KMS-11 (cell line): ENCODE results near the gene TOP3B.

Experiments
- H2AFZ ChIP-seq: fragments of 200-600 bp; sonication (generic); 2 replicates; pipeline ENCODE4 v1.6.1; 2016; ENCODE audit warnings: antibody characterized with exemption, mixed run types, low read depth
- H3K27ac ChIP-seq: fragments of 200-600 bp; sonication (generic); 2 replicates; pipeline ENCODE4 v1.6.1; 2016; ENCODE audit warnings: mild to moderate bottlenecking, mixed run types
- H3K27me3 ChIP-seq: fragments of 200-600 bp; sonication (generic); 2 replicates; pipeline ENCODE4 v1.6.1; 2017; ENCODE audit warnings: mild to moderate bottlenecking, low read depth, mixed run types, moderate library complexity; ENCODE audit not compliant: insufficient read depth
- H3K36me3 ChIP-seq: fragments of 200-600 bp; sonication (generic); 2 replicates; pipeline ENCODE4 v1.6.1; 2017; ENCODE audit warnings: mild to moderate bottlenecking, mixed run types; ENCODE audit not compliant: insufficient read depth
- H3K4me1 ChIP-seq: fragments of 200-600 bp; sonication (generic); 2 replicates; pipeline ENCODE4 v1.6.1; 2016; ENCODE audit warnings: mild to moderate bottlenecking, low read depth, mixed run types; ENCODE audit not compliant: poor library complexity, severe bottlenecking
- H3K4me2 ChIP-seq: fragments of 200-600 bp; sonication (generic); 2 replicates; pipeline ENCODE4 v1.7.0; 2016; ENCODE audit warnings: mild to moderate bottlenecking, mixed run types
- H3K4me3 ChIP-seq: fragments of 200-600 bp; sonication (generic); IDR thresholded peaks from 2 replicates; pipeline ENCODE4 v1.6.1; 2017; ENCODE audit warnings: low read depth, low read length, mixed read lengths; ENCODE audit not compliant: insufficient read depth
- H3K79me2 ChIP-seq: fragments of 200-600 bp; sonication (generic); 2 replicates; pipeline ENCODE4 v1.6.1; 2016; ENCODE audit warnings: low read depth, mixed run types; ENCODE audit not compliant: insufficient read depth
- H3K9ac ChIP-seq: fragments of 200-600 bp; sonication (generic); 2 replicates; pipeline ENCODE4 v1.6.1; 2016; ENCODE audit warnings: mild to moderate bottlenecking, mixed run types
- H4K20me1 ChIP-seq: fragments of 200-600 bp; sonication (generic); 2 replicates; pipeline ENCODE4 v1.6.1; 2016; ENCODE audit warnings: mild to moderate bottlenecking, mixed run types; ENCODE audit not compliant: insufficient read depth
- TF ChIP-seq, protein P1 (sequence below): fragments of 200-600 bp; sonication (generic); conservative IDR thresholded peaks from 2 replicates; pipeline ENCODE4 v1.6.1; 2017; ENCODE audit warnings: low read depth, mild to moderate bottlenecking, antibody characterized with exemption, low read length, moderate library complexity, mixed read lengths

TOP3B gene

DNA sequence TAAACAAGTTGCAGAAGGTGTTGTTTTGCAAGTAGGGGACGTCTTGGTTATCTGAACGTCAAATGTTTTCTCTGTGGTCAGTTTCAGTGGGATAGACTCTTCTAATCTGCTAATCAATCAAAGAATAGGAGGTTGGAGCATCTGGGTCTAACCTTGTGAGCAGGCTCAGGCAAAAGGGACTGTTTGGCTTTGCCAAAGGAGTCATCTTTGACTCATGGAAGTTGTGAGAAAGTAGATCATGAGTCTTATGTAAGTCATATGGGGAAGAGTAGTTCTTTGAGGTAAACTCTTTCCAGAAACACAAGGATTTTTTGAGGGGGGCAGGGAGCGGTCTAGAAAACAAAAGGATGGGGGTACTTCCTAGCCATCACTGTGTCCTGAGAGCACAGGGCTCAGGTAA lies 27.1 kb upstream of the TOP3B start:
- Histone ChIP-seq H3K9ac (no peak overlapping the region), H3K27me3 (no peaks in the 10 kb centered on the region), H3K4me3 (no peak overlapping the region), H2AFZ (no peak overlapping the region), H3K4me2 (no peak overlapping the region), H4K20me1 (no peaks in the 10 kb centered on the region), H3K27ac (no peak overlapping the region), H3K4me1 (no peaks in the 10 kb centered on the region), H3K36me3 (no peaks in the 10 kb centered on the region), H3K79me2 (no peaks in the 10 kb centered on the region)
- TF ChIP-seq, protein P1, sequence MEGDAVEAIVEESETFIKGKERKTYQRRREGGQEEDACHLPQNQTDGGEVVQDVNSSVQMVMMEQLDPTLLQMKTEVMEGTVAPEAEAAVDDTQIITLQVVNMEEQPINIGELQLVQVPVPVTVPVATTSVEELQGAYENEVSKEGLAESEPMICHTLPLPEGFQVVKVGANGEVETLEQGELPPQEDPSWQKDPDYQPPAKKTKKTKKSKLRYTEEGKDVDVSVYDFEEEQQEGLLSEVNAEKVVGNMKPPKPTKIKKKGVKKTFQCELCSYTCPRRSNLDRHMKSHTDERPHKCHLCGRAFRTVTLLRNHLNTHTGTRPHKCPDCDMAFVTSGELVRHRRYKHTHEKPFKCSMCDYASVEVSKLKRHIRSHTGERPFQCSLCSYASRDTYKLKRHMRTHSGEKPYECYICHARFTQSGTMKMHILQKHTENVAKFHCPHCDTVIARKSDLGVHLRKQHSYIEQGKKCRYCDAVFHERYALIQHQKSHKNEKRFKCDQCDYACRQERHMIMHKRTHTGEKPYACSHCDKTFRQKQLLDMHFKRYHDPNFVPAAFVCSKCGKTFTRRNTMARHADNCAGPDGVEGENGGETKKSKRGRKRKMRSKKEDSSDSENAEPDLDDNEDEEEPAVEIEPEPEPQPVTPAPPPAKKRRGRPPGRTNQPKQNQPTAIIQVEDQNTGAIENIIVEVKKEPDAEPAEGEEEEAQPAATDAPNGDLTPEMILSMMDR: no peak

DNA sequence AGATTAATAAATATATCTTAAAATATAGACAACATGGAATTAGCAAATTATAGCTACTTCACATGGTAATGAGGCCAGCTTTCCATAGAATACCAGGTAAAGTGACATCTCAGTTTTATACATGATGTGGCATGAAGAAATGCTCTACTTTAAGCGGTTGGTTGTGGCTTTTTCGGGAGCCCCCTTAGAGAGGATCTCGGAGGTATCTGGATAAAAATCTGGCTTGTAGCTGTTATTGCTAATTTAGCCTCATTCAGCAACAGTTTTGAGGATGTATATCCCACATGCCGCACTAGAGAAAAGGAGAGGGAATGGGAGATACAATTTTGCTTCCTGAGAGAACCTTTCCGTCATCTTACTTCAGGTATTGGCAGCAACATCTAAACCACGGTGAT lies 24.0 kb upstream of the TOP3B start:
- TF ChIP-seq, protein P1: no peak
- Histone ChIP-seq H2AFZ (no peak overlapping the region), H3K79me2 (no peaks in the 10 kb centered on the region), H4K20me1 (no peaks in the 10 kb centered on the region), H3K9ac (no peak overlapping the region), H3K27ac (no peak overlapping the region), H3K4me2 (no peak overlapping the region), H3K4me3 (no peak overlapping the region), H3K27me3 (no peaks in the 10 kb centered on the region), H3K4me1 (no peaks in the 10 kb centered on the region), H3K36me3 (no peaks in the 10 kb centered on the region)

DNA sequence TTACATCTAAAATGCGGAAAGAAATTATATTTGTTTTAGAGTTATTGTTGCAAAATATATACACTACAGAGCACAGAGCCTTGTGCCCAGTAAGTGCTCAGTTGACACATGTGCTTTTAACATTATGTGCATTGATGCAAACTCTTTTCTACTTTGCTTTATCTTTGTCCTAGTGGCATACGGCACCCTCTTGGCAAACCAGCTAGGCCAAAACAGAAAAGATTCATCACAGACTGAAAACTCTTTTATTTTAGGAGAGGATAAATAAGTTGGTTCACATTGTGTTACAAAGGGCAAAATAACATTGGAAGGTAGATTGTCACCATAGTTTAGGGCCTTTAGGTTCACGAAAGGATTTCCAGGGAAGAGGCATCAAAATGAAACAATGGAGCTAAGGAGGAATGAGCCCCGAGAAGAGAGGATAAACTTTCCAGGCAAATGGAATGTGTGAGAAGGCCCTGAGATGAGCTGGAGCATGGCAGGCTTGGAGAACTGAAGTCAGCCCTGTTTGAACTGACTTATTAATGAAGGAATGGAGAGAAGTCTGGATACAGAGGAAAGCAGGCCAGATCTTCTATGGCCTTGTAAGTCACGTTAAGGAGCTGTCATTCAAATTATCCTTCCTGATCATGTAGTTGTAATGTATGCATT lies 23.5 kb upstream of the TOP3B start:
- Histone ChIP-seq H3K4me2 (no peak overlapping the region), H3K79me2 (no peaks in the 10 kb centered on the region), H3K27me3 (no peaks in the 10 kb centered on the region), H2AFZ (no peak overlapping the region), H4K20me1 (no peaks in the 10 kb centered on the region), H3K9ac (no peak overlapping the region), H3K4me3 (no peak overlapping the region), H3K27ac (no peak overlapping the region), H3K4me1 (no peaks in the 10 kb centered on the region), H3K36me3 (no peaks in the 10 kb centered on the region)
- TF ChIP-seq, protein P1: no peak

DNA sequence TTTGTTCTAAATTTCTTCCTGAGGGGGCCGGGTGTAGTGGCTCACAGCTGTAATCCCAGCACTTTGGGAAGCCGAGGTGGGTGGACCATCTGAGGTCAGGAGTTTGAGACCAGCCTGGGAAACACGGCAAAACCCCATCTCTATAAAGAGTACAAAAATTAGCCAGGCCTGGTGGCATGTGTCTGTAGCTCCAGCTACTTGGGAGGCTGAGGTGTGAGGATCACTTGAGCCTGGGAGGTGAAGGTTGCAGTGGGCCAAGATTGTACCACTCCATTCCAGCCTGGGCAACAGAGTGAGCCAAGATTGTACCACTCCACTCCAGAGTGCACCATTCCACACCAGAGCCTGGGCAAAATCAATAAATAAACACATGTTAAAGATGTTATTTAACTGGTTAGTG lies 20.6 kb upstream of the TOP3B start:
- H3K27me3 ChIP-seq: no peaks in the 10 kb centered on the region
- H2AFZ ChIP-seq: no peak overlapping the region
- no peak overlapping the region for H3K4me3 ChIP-seq
- no peak overlapping the region for H3K9ac ChIP-seq
- TF ChIP-seq, protein P1: no peak
- no peak overlapping the region for H3K4me2 ChIP-seq
- no peaks in the 10 kb centered on the region for H3K4me1 ChIP-seq
- H4K20me1 ChIP-seq: no peaks in the 10 kb centered on the region
- no peaks in the 10 kb centered on the region for H3K79me2 ChIP-seq
- no peaks in the 10 kb centered on the region for H3K36me3 ChIP-seq
- H3K27ac ChIP-seq: no peak overlapping the region
